SU-DHL-6 (cell line): ENCODE results near the gene CST8.

Experiments used
- H2AFZ ChIP-seq: fragments of 200-600 bp; sonication (generic); 2 replicates; pipeline ENCODE4 v1.6.1; 2014; ENCODE audit warnings: low read depth, mild to moderate bottlenecking, moderate library complexity, mixed read lengths, antibody characterized with exemption, low read length; ENCODE audit not compliant: severe bottlenecking
- H3F3A ChIP-seq: fragments of 200-600 bp; shearing (Covaris generic); 2 replicates; pipeline ENCODE4 v1.6.0; 2016; ENCODE audit warnings: antibody characterized with exemption, mild to moderate bottlenecking; ENCODE audit not compliant: insufficient read depth
- H3K27ac ChIP-seq: fragments of 200-600 bp; sonication (generic); 2 replicates; pipeline ENCODE4 v1.5.1; 2016; ENCODE audit warnings: low read depth, mild to moderate bottlenecking, low read length, moderate library complexity, mixed read lengths
- H3K27me3 ChIP-seq: fragments of 200-600 bp; sonication (generic), shearing (Covaris generic); 2 replicates; pipeline ENCODE4 v1.6.0; 2014; ENCODE audit warnings: mild to moderate bottlenecking, low read length
- H3K36me3 ChIP-seq: fragments of 200-600 bp; sonication (generic); 2 replicates; pipeline ENCODE4 v1.6.1; 2014; ENCODE audit warnings: mild to moderate bottlenecking, low read length, mixed read lengths
- H3K4me2 ChIP-seq: fragments of 300-600, 200-600 bp; shearing (Covaris generic), sonication (generic); 2 replicates; pipeline ENCODE4 v1.6.0; 2014; ENCODE audit warnings: low read length, low read depth, mild to moderate bottlenecking; ENCODE audit not compliant: poor library complexity, severe bottlenecking
- H3K4me3 ChIP-seq: fragments of 200-600 bp; sonication (generic); 2 replicates; pipeline ENCODE4 v1.5.1; 2014; ENCODE audit warnings: antibody characterized with exemption, low read length, mild to moderate bottlenecking, mixed read lengths; ENCODE audit not compliant: insufficient read depth, poor library complexity, severe bottlenecking
- H3K79me2 ChIP-seq: fragments of 200-600 bp; sonication (generic); 2 replicates; pipeline ENCODE4 v1.6.1; 2014; ENCODE audit warnings: mild to moderate bottlenecking, low read length, moderate library complexity; ENCODE audit not compliant: insufficient read depth
- H3K9ac ChIP-seq: fragments of 200-600 bp; sonication (generic); 2 replicates; pipeline ENCODE4 v1.7.0; 2014; ENCODE audit warnings: mild to moderate bottlenecking, low read length
- H3K9me2 ChIP-seq: fragments of 200-600 bp; sonication (generic); replicated peaks from 2 replicates; pipeline ENCODE4 v1.6.1; 2014; ENCODE audit warnings: low read length; ENCODE audit not compliant: insufficient read depth
- H3K9me3 ChIP-seq: fragments of 200-600 bp; sonication (generic); 2 replicates; pipeline ENCODE4 v1.6.1; 2014; ENCODE audit warnings: low read length, mixed read lengths; ENCODE audit not compliant: insufficient read depth
- H4K20me1 ChIP-seq: fragments of 200-600 bp; sonication (generic); 2 replicates; pipeline ENCODE4 v1.6.1; 2014; ENCODE audit warnings: low read depth, mild to moderate bottlenecking, antibody characterized with exemption, low read length, moderate library complexity, mixed read lengths
- CTCF ChIP-seq: fragments of 200-600 bp; sonication (generic); IDR thresholded peaks from one replicate; pipeline ENCODE4 v1.5.1; 2017; ENCODE audit warnings: antibody characterized with exemption, mild to moderate bottlenecking, low read length, moderate library complexity; ENCODE audit not compliant: insufficient read depth, poor library complexity, severe bottlenecking
- EZH2phosphoT487 ChIP-seq: fragments of 200-600 bp; sonication (generic), shearing (Covaris generic); conservative IDR thresholded peaks from 2 replicates; pipeline ENCODE4 v1.6.1; 2018; ENCODE audit warnings: mild to moderate bottlenecking, antibody characterized with exemption, low read length, moderate library complexity, mixed read lengths

CST8 gene

GRCh38 chr20:23503649-23504048 lies 12.7 kb downstream of the CST8 start:
- Histone ChIP-seq H4K20me1 (no peaks in the 10 kb centered on the region), H3K9ac (no peak overlapping the region), H3K79me2 (no peaks in the 10 kb centered on the region), H3K9me3 (no peaks in the 10 kb centered on the region), H3K27me3 (no peaks in the 10 kb centered on the region), H3K9me2 (no peaks in the 10 kb centered on the region), H3K4me3 (no peak overlapping the region), H2AFZ (no peak overlapping the region), H3F3A (no peaks in the 10 kb centered on the region), H3K27ac (no peak overlapping the region), H3K4me2 (no peak overlapping the region), H3K36me3 (no peaks in the 10 kb centered on the region)
- TF ChIP-seq EZH2phosphoT487 (no peak), CTCF (no peak)

- Histone ChIP-seq H3K9me2 (no peaks in the 10 kb centered on the region), H3K4me2 (no peak overlapping the region), H3F3A (no peaks in the 10 kb centered on the region), H4K20me1 (no peaks in the 10 kb centered on the region), H3K9ac (no peak overlapping the region), H2AFZ (no peak overlapping the region), H3K4me3 (no peak overlapping the region), H3K36me3 (no peaks in the 10 kb centered on the region), H3K27ac (no peak overlapping the region), H3K27me3 (no peaks in the 10 kb centered on the region), H3K9me3 (no peaks in the 10 kb centered on the region), H3K79me2 (no peaks in the 10 kb centered on the region)
- TF ChIP-seq CTCF: no peak
- TF ChIP-seq EZH2phosphoT487: no peak
These were observed 16.4 kb downstream of the CST8 start for GRCh38 chr20:23507346-23507745.

GRCh38 chr20:23508449-23509229 lies 17.7 kb downstream of the CST8 start:
- H3K4me3 ChIP-seq: no peak overlapping the region
- H3K9ac ChIP-seq: no peak overlapping the region
- H3K79me2 ChIP-seq: no peaks in the 10 kb centered on the region
- H3K27me3 ChIP-seq: no peaks in the 10 kb centered on the region
- no peaks in the 10 kb centered on the region for H3K9me2 ChIP-seq
- no peak for TF ChIP-seq CTCF
- no peak for TF ChIP-seq EZH2phosphoT487
- H3F3A ChIP-seq: no peaks in the 10 kb centered on the region
- no peaks in the 10 kb centered on the region for H3K36me3 ChIP-seq
- no peak overlapping the region for H2AFZ ChIP-seq
- no peaks in the 10 kb centered on the region for H3K9me3 ChIP-seq
- no peak overlapping the region for H3K27ac ChIP-seq
- no peak overlapping the region for H3K4me2 ChIP-seq
- no peaks in the 10 kb centered on the region for H4K20me1 ChIP-seq
